ENCODE results near the gene TSPAN6.

DNA sequence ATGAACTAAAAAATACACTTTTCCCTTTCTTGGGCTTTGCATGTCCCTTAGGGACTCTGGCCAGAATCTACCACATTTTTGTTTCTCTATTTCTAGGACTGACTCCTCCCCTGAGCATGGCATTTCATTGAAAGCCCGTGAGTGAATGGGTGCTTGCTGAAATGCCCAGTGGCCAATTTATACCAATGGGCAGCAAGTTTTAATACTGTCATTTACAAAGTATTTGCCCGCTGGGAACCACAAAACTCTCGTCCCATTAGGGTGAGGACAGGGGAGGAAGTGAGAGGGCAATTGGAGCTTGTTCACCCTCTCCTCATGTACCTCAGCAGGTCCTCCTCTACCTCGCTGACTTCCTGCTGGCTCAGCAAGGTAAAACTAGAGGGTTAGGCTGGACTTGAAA is 8.5 kb upstream of the TSPAN6 start:
- TF ChIP-seq, protein P1, sequence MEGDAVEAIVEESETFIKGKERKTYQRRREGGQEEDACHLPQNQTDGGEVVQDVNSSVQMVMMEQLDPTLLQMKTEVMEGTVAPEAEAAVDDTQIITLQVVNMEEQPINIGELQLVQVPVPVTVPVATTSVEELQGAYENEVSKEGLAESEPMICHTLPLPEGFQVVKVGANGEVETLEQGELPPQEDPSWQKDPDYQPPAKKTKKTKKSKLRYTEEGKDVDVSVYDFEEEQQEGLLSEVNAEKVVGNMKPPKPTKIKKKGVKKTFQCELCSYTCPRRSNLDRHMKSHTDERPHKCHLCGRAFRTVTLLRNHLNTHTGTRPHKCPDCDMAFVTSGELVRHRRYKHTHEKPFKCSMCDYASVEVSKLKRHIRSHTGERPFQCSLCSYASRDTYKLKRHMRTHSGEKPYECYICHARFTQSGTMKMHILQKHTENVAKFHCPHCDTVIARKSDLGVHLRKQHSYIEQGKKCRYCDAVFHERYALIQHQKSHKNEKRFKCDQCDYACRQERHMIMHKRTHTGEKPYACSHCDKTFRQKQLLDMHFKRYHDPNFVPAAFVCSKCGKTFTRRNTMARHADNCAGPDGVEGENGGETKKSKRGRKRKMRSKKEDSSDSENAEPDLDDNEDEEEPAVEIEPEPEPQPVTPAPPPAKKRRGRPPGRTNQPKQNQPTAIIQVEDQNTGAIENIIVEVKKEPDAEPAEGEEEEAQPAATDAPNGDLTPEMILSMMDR (conservative IDR thresholded peaks at IDR 0.05; ENCODE audit: low read depth, low read length), result no peak
- no peak for TF ChIP-seq EZH2phosphoT487 (IDR thresholded peaks at IDR 0.05; ENCODE audit: borderline replicate concordance, low read length)

Measured in PC-3 (cell line).